IPS DF 4.7 (cell line): Measurements from ENCODE around the gene DKK3.

Source experiments
- DNase-seq: peaks from one replicate; pipeline ENCODE4 v3.0.0-alpha.2; 2013; ENCODE audit warnings: low spot score; ENCODE audit errors: extremely low read depth

The DKK3 gene

GRCh38 chr11:12005476-12005875 is 3.0 kb downstream of the DKK3 start:
- no peak for DNase-seq

- DNase-seq = no peak
Observed at GRCh38 chr11:12005061-12005460, 3.4 kb downstream of the DKK3 start.

GRCh38 chr11:12003815-12004214 is 4.6 kb downstream of the DKK3 start:
- no peak for DNase-seq

- DNase-seq = no peak
Observed at GRCh38 chr11:12003336-12003735, 5.1 kb downstream of the DKK3 start.

- no peak for DNase-seq
Observed at GRCh38 chr11:12001186-12001585, 7.2 kb downstream of the DKK3 start.

GRCh38 chr11:11998091-11998781 is 10.2 kb downstream of the DKK3 start:
- DNase-seq = no peak

GRCh38 chr11:11997049-11997322 is 11.4 kb downstream of the DKK3 start:
- DNase-seq = no peak

GRCh38 chr11:11996321-11997048 is 11.9 kb downstream of the DKK3 start:
- no peak for DNase-seq

- DNase-seq = no peak
Observed at GRCh38 chr11:11995601-11996000, 12.8 kb downstream of the DKK3 start.

GRCh38 chr11:11993839-11994238 is 14.6 kb downstream of the DKK3 start:
- no peak for DNase-seq

GRCh38 chr11:11992257-11993212 is 15.9 kb downstream of the DKK3 start:
- DNase-seq = no peak

GRCh38 chr11:11989774-11990744 is 18.4 kb downstream of the DKK3 start:
- DNase-seq = no peak

- no peak for DNase-seq
Observed at GRCh38 chr11:11988681-11989261, 19.7 kb downstream of the DKK3 start.

- no peak for DNase-seq
Observed at GRCh38 chr11:11988099-11988651, 20.3 kb downstream of the DKK3 start.

- no peak for DNase-seq
Observed at GRCh38 chr11:11987503-11988022, 20.9 kb downstream of the DKK3 start.

- no peak for DNase-seq
Observed at GRCh38 chr11:11985954-11986949, 22.2 kb downstream of the DKK3 start.

GRCh38 chr11:11985016-11985715 is 23.3 kb downstream of the DKK3 start:
- DNase-seq = no peak

GRCh38 chr11:11984563-11984962 is 23.9 kb downstream of the DKK3 start:
- DNase-seq = no peak
